Trophoblast cell (in vitro differentiated cells and primary cell): ENCODE data around the gene CFAP97D1.

Experiments used
- DNase-seq, 2 donors: peaks; one replicate each; pipeline ENCODE4 v3.0.0-alpha.2; 2016
- H2AFZ ChIP-seq: 2 replicates; pipeline ENCODE4 v1.6.1; 2013; ENCODE audit warnings: low read length, moderate library complexity, mild to moderate bottlenecking; ENCODE audit not compliant: insufficient read depth, poor library complexity
- H2AK5ac ChIP-seq: 2 replicates; pipeline ENCODE4 v1.6.1; 2013; ENCODE audit warnings: mild to moderate bottlenecking, low read length
- H2BK120ac ChIP-seq: 2 replicates; pipeline ENCODE4 v1.6.1; 2013; ENCODE audit warnings: low read length, mild to moderate bottlenecking, moderate library complexity; ENCODE audit not compliant: insufficient read depth, poor library complexity
- H2BK12ac ChIP-seq: 2 replicates; pipeline ENCODE4 v1.6.1; 2013; ENCODE audit warnings: mild to moderate bottlenecking, low read length, moderate library complexity
- H2BK5ac ChIP-seq: 2 replicates; pipeline ENCODE4 v1.6.1; 2013; ENCODE audit warnings: low read length, low read depth, moderate library complexity, mild to moderate bottlenecking; ENCODE audit not compliant: poor library complexity
- H3K14ac ChIP-seq: 2 replicates; pipeline ENCODE4 v1.6.1; 2013; ENCODE audit warnings: mild to moderate bottlenecking, low read length
- H3K18ac ChIP-seq: 2 replicates; pipeline ENCODE4 v1.6.1; 2013; ENCODE audit warnings: mild to moderate bottlenecking, low read length
- H3K23ac ChIP-seq: 2 replicates; pipeline ENCODE4 v1.6.1; 2013; ENCODE audit warnings: low read length
- H3K27ac ChIP-seq: 2 replicates; pipeline ENCODE4 v1.5.1; 2013; ENCODE audit warnings: low read depth, mild to moderate bottlenecking, inconsistent platforms, low read length, moderate library complexity
- H3K27me3 ChIP-seq: 2 replicates; pipeline ENCODE4 v1.6.1; 2013; ENCODE audit warnings: inconsistent platforms, mild to moderate bottlenecking, low read length, moderate library complexity; ENCODE audit not compliant: insufficient read depth
- H3K36me3 ChIP-seq, 2 experiments: 1 replicate in 1 of 2; 2 replicates in 1 of 2; pipeline ENCODE4 v1.6.1; 2013; ENCODE audit warnings: low read length in 2 of 2, mild to moderate bottlenecking in 2 of 2, moderate library complexity in 1 of 2; ENCODE audit not compliant: insufficient read depth in 2 of 2, control insufficient read depth in 1 of 2
- H3K4ac ChIP-seq: 2 replicates; pipeline ENCODE4 v1.6.1; 2013; ENCODE audit warnings: low read depth, mild to moderate bottlenecking, low read length, moderate library complexity
- H3K4me1 ChIP-seq, 2 experiments: 1 replicate in 1 of 2; 2 replicates in 1 of 2; pipeline ENCODE4 v1.6.1; 2013; ENCODE audit warnings: low read length in 2 of 2, mild to moderate bottlenecking in 2 of 2, moderate library complexity in 1 of 2; ENCODE audit not compliant: insufficient read depth in 2 of 2, control insufficient read depth in 1 of 2
- H3K4me2 ChIP-seq: 2 replicates; pipeline ENCODE4 v1.6.1; 2013; ENCODE audit warnings: inconsistent platforms, mild to moderate bottlenecking, low read length, moderate library complexity
- H3K4me3 ChIP-seq: 2 replicates; pipeline ENCODE4 v1.5.1; 2013; ENCODE audit warnings: mild to moderate bottlenecking, low read depth, low read length, inconsistent platforms
- H3K79me1 ChIP-seq: one replicate; pipeline ENCODE4 v1.6.1; 2013; ENCODE audit warnings: low read length
- H3K79me2 ChIP-seq: 2 replicates; pipeline ENCODE4 v1.6.1; 2013; ENCODE audit warnings: low read length, mild to moderate bottlenecking; ENCODE audit not compliant: control insufficient read depth, insufficient read depth, poor library complexity
- H3K9ac ChIP-seq: 2 replicates; pipeline ENCODE4 v1.6.1; 2013; ENCODE audit warnings: mild to moderate bottlenecking, low read length
- H3K9me3 ChIP-seq: 2 replicates; pipeline ENCODE4 v1.6.1; 2013; ENCODE audit warnings: low read depth, mild to moderate bottlenecking, control low read depth, inconsistent platforms, low read length; ENCODE audit not compliant: insufficient read depth
- H4K12ac ChIP-seq: 2 replicates; pipeline ENCODE4 v1.6.1; 2013; ENCODE audit warnings: low read depth, mild to moderate bottlenecking, low read length, moderate library complexity
- H4K8ac ChIP-seq: 2 replicates; pipeline ENCODE4 v1.6.1; 2013; ENCODE audit warnings: low read depth, mild to moderate bottlenecking, low read length, moderate library complexity
- H4K91ac ChIP-seq: one replicate; pipeline ENCODE4 v1.6.1; 2013; ENCODE audit warnings: low read depth, mild to moderate bottlenecking, low read length, moderate library complexity
- WGBS: extraction: QIAGEN DNeasy Blood & Tissue Kit; methylation state at CpG from one replicate; pipeline ENCODE4 v1.1.7; 2013; ENCODE audit warnings: missing lambda C conversion rate; ENCODE audit not compliant: insufficient read length, insufficient coverage; ENCODE audit errors: extremely low coverage; 5-methylcytosine and 5-hydroxymethylcytosine counted together

Gene CFAP97D1

GRCh38 chr17:43736389-43736788 lies 43.8 kb upstream of the CFAP97D1 start:
- H2BK120ac ChIP-seq: no peak overlapping the region
- H4K91ac ChIP-seq: no peak overlapping the region
- no peak overlapping the region for H3K4ac ChIP-seq
- no peak overlapping the region for H3K4me2 ChIP-seq
- H3K23ac ChIP-seq: no peak overlapping the region
- peaks cover under 1% of the 10 kb centered on the region for H3K9me3 ChIP-seq
- no peaks in the 10 kb centered on the region for H3K79me2 ChIP-seq
- H3K4me1 ChIP-seq: no peaks in the 10 kb centered on the region
- H2BK12ac ChIP-seq: no peak overlapping the region
- H3K9ac ChIP-seq: no peak overlapping the region
- H2AFZ ChIP-seq: no peak overlapping the region
- no peak for DNase-seq
- H4K8ac ChIP-seq: no peak overlapping the region
- WGBS: no CpG with 5 or more reads among the region's 2 CpGs
- H2AK5ac ChIP-seq: no peak overlapping the region
- H4K12ac ChIP-seq: no peak overlapping the region
- H3K14ac ChIP-seq: no peak overlapping the region
- no peaks in the 10 kb centered on the region for H3K79me1 ChIP-seq
- no peaks in the 10 kb centered on the region for H3K27me3 ChIP-seq
- no peaks in the 10 kb centered on the region for H3K36me3 ChIP-seq
- no peak overlapping the region for H3K27ac ChIP-seq
- H2BK5ac ChIP-seq: no peak overlapping the region
- no peak overlapping the region for H3K4me3 ChIP-seq
- H3K18ac ChIP-seq: no peak overlapping the region

GRCh38 chr17:43737722-43738121 lies 42.5 kb upstream of the CFAP97D1 start:
- H2AK5ac ChIP-seq: no peak overlapping the region
- no peak for DNase-seq
- no peak overlapping the region for H4K91ac ChIP-seq
- H2BK12ac ChIP-seq: no peak overlapping the region
- no peaks in the 10 kb centered on the region for H3K79me2 ChIP-seq
- H3K4me1 ChIP-seq: no peaks in the 10 kb centered on the region
- no peak overlapping the region for H4K8ac ChIP-seq
- no peaks in the 10 kb centered on the region for H3K36me3 ChIP-seq
- no peaks in the 10 kb centered on the region for H3K79me1 ChIP-seq
- H2BK120ac ChIP-seq: no peak overlapping the region
- H3K4me3 ChIP-seq: no peak overlapping the region
- H3K23ac ChIP-seq: no peak overlapping the region
- no peak overlapping the region for H3K4ac ChIP-seq
- H2BK5ac ChIP-seq: no peak overlapping the region
- no peak overlapping the region for H3K9ac ChIP-seq
- H2AFZ ChIP-seq: no peak overlapping the region
- H3K27me3 ChIP-seq: no peaks in the 10 kb centered on the region
- no CpG with 5 or more reads among the region's 2 CpGs for WGBS
- H3K9me3 ChIP-seq: peaks cover 2% of the 10 kb centered on the region
- H4K12ac ChIP-seq: no peak overlapping the region
- H3K14ac ChIP-seq: no peak overlapping the region
- no peak overlapping the region for H3K27ac ChIP-seq
- H3K18ac ChIP-seq: no peak overlapping the region
- H3K4me2 ChIP-seq: no peak overlapping the region

- Histone ChIP-seq H3K9me3 (peaks cover 2% of the 10 kb centered on the region), H4K12ac (no peak overlapping the region), H2AK5ac (no peak overlapping the region), H3K79me1 (no peaks in the 10 kb centered on the region), H3K4ac (no peak overlapping the region), H4K91ac (no peak overlapping the region), H3K27me3 (no peaks in the 10 kb centered on the region), H3K79me2 (no peaks in the 10 kb centered on the region), H2AFZ (no peak overlapping the region), H3K23ac (no peak overlapping the region), H3K4me3 (no peak overlapping the region), H2BK5ac (no peak overlapping the region), H4K8ac (no peak overlapping the region), H3K9ac (no peak overlapping the region), H3K18ac (no peak overlapping the region), H3K4me1 (peaks cover 0 to 6% of the 10 kb centered on the region in 2 experiments), H2BK120ac (no peak overlapping the region), H3K36me3 (no peaks in the 10 kb centered on the region), H3K4me2 (no peak overlapping the region), H3K14ac (no peak overlapping the region), H2BK12ac (no peak overlapping the region), H3K27ac (no peak overlapping the region)
- DNase-seq: peak in 1 of 2 donors; percentile 9
- WGBS: no CpG with 5 or more reads among the region's 4 CpGs
Measured at GRCh38 chr17:43740541-43740940, 39.7 kb upstream of the CFAP97D1 start.

GRCh38 chr17:43741636-43742035 lies 38.6 kb upstream of the CFAP97D1 start:
- no peak overlapping the region for H2BK5ac ChIP-seq
- no peak overlapping the region for H3K27ac ChIP-seq
- DNase-seq: no peak
- H3K14ac ChIP-seq: no peak overlapping the region
- H3K18ac ChIP-seq: no peak overlapping the region
- no peak overlapping the region for H4K91ac ChIP-seq
- H2AFZ ChIP-seq: no peak overlapping the region
- peak overlapping the region; percentile 13 for H3K4me3 ChIP-seq
- H3K4ac ChIP-seq: no peak overlapping the region
- no peaks in the 10 kb centered on the region for H3K36me3 ChIP-seq
- H4K8ac ChIP-seq: no peak overlapping the region
- no peaks in the 10 kb centered on the region for H3K27me3 ChIP-seq
- H2AK5ac ChIP-seq: no peak overlapping the region
- H3K9me3 ChIP-seq: peaks cover 2% of the 10 kb centered on the region
- H3K79me2 ChIP-seq: no peaks in the 10 kb centered on the region
- H3K23ac ChIP-seq: no peak overlapping the region
- H3K79me1 ChIP-seq: peaks cover 4% of the 10 kb centered on the region
- no peak overlapping the region for H2BK12ac ChIP-seq
- H3K4me2 ChIP-seq: no peak overlapping the region
- no peak overlapping the region for H4K12ac ChIP-seq
- WGBS: no CpG with 5 or more reads among the region's 5 CpGs
- H2BK120ac ChIP-seq: no peak overlapping the region
- peaks cover 3 to 13% of the 10 kb centered on the region in 2 experiments for H3K4me1 ChIP-seq
- H3K9ac ChIP-seq: no peak overlapping the region
